ENCODE measurements around the gene HACE1.

HACE1 gene

GRCh38 chr6:104710543-104711335 is 149.0 kb downstream of the HACE1 start:
- peak overlapping the region; percentile 38 for H3K27ac ChIP-seq
- TF ChIP-seq CTCF (IDR thresholded peaks at IDR 0.05): no peak
- no peak for TF ChIP-seq ZFX (IDR thresholded peaks at IDR 0.05; ENCODE audit: borderline replicate concordance)

DNA sequence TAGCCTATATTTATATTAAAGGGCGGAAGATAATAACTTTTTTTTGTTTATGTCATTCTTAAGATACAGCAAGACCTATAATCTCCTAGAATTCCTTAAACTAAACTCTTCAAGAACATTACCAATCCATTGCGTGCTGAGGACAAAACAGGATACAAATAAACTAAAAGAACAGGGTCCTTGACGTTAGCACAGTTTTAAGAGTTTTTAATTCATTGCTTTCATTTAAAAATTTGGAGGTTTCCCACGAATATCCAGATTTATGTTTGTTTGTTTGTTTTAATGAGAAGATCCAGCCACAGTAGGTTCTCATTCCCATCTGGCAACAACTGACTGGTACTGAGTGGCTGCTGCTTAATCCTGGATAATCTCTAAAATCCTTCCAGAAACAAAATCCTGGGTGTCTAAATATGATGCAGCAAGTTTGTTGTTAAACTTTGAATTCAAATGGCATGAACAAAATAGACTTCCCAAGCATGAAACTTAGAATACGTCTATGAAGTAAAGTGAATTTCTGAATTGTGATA is 153.7 kb downstream of the HACE1 start:
- TF ChIP-seq CTCF (IDR thresholded peaks at IDR 0.05): no peak
- H3K27ac ChIP-seq: no peak overlapping the region

GRCh38 chr6:104705095-104705707 is 154.5 kb downstream of the HACE1 start:
- TF ChIP-seq CTCF (IDR thresholded peaks at IDR 0.05) (no peak), ZFX (IDR thresholded peaks at IDR 0.05; ENCODE audit: borderline replicate concordance) (no peak)
- no peak overlapping the region for H3K27ac ChIP-seq

DNA sequence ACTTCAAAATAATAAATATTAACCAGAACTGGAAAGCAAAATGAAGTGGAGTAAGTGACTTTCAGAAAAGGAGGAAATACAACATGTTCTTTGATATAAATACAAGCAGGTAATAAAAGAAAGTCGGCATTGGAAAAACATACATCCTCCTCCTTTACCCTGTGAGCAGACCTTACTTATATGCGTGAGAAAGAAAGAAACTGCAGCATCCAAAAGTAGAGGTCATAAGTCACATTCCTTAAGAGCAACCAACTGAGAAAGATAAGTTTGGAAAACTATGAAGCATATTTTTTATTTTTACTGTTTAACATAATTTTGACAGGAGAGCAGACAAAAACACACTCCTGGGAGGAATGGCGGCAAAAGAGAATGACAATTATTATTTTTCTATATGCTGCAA is 155.5 kb downstream of the HACE1 start:
- TF ChIP-seq CTCF (IDR thresholded peaks at IDR 0.05) (no peak), ZFX (IDR thresholded peaks at IDR 0.05; ENCODE audit: borderline replicate concordance) (no peak)
- no peak overlapping the region for H3K27ac ChIP-seq

- no peak overlapping the region for H3K27ac ChIP-seq
- TF ChIP-seq CTCF (IDR thresholded peaks at IDR 0.05) (no peak), ZFX (IDR thresholded peaks at IDR 0.05; ENCODE audit: borderline replicate concordance) (no peak)
Observed at GRCh38 chr6:104702126-104702841, 157.4 kb downstream of the HACE1 start.

DNA sequence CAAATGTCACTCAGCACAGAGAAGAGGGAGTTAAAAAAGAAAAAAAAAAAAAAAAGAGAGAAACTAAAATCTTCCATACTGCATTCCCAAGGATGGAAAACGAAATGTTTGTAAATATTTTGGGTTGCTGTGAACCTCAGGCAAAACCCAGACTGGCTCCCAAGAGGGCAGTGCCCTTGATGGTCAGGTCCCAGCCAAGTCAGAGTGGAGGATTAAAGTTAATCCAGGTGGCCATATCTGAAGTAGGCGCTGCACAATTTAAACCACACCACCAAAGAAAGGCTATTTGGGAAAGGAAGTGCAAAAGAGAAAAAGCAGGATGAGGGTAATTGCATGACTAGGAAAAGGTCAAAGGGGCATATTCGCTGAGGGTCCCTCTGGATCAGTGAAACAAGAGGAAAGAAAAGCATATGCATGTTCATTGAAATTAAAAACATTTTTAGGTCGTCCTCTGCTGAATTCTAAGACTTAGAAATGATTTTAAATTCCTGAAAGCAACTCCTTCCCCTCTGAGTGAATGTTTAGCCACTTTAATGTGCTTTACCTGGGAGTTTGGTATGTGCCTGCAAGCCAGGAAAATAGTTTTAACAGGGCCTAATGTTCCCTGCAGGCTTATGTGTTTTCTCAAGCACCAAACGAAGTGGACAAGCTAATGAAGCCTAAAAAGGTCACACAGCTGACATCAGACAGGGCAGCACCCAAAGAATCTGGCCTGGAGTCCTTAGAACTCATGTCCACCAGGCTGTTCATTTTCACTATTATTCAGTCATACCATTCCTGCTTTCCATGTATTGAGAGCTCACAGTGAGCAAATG is 159.1 kb downstream of the HACE1 start:
- TF ChIP-seq ZFX (IDR thresholded peaks at IDR 0.05; ENCODE audit: borderline replicate concordance): no peak
- no peak for TF ChIP-seq CTCF (IDR thresholded peaks at IDR 0.05)
- H3K27ac ChIP-seq: no peak overlapping the region

Data from 22Rv1 (cell line).